Measurements from ENCODE around the gene L3MBTL3. TPM values are rescaled to one million over a fixed set of nuclear protein-coding genes. Genes with fewer than 3 reads are reported as not detected.

The L3MBTL3 gene
- polyA plus RNA-seq, 1 experiment: 23.2 TPM

- TF ChIP-seq CTCF (IDR thresholded peaks at IDR 0.05; ENCODE audit: low read depth, low read length): no peak
- Histone ChIP-seq H3K27me3 (ENCODE audit: control insufficient read depth, insufficient read depth, low read length) (no peaks in the 10 kb centered on the region), H3K4me3 (ENCODE audit: low read depth, low read length) (no peak overlapping the region), H3K27ac (ENCODE audit: low read depth, low read length) (no peak overlapping the region), H3K9me3 (ENCODE audit: control insufficient read depth, insufficient read depth, low read length) (peaks cover 5% of the 10 kb centered on the region; the same call in 1 of the 2 replicates)
- no peak for DNase-seq (ENCODE audit: low read depth, low spot score)
- POLR2A ChIA-PET: interaction anchor here (0.7 kb wide), 1 partner anchor 124 kb away, joined by 3 read pairs; no protein-coding TSS in a partner anchor
- CTCF ChIA-PET: interaction anchor here (1.2 kb wide), 1 partner anchor 9 kb away, joined by 5 read pairs; no protein-coding TSS in a partner anchor
Measured at GRCh38 chr6:130158056-130158455, 139.7 kb downstream of the L3MBTL3 start.

DNA sequence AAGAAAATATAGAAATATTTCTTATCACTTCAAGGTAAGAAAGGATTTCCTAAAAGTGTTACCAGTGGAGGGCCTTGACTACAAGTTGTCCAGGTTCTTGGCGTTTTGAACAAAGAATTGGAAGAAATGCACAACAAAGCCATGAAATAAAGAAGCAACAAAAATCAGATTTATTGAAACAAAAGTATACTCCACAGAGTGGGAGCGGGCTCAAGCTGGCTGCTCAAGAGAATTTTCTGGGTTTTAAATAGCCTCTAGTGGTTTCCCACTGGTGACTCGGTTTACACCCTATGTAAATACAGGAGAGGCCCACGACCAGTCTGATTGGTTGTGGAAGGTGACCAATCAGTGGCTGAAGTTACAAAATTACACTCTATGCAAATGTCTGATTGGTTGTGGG, 140.2 kb downstream of the L3MBTL3 start:
- Histone ChIP-seq H3K27me3 (ENCODE audit: control insufficient read depth, insufficient read depth, low read length) (no peaks in the 10 kb centered on the region), H3K27ac (ENCODE audit: low read depth, low read length) (no peak overlapping the region), H3K9me3 (ENCODE audit: control insufficient read depth, insufficient read depth, low read length) (peaks cover 5% of the 10 kb centered on the region; the same call in 1 of the 2 replicates), H3K4me3 (ENCODE audit: low read depth, low read length) (no peak overlapping the region)
- TF ChIP-seq CTCF (IDR thresholded peaks at IDR 0.05; ENCODE audit: low read depth, low read length): no peak
- CTCF ChIA-PET: interaction anchor here (1.2 kb wide), 1 partner anchor 10 kb away, joined by 5 read pairs; no protein-coding TSS in a partner anchor
- POLR2A ChIA-PET: interaction anchor here (0.7 kb wide), 1 partner anchor 124 kb away, joined by 3 read pairs; no protein-coding TSS in a partner anchor
- no peak for DNase-seq (ENCODE audit: low read depth, low spot score)

DNA sequence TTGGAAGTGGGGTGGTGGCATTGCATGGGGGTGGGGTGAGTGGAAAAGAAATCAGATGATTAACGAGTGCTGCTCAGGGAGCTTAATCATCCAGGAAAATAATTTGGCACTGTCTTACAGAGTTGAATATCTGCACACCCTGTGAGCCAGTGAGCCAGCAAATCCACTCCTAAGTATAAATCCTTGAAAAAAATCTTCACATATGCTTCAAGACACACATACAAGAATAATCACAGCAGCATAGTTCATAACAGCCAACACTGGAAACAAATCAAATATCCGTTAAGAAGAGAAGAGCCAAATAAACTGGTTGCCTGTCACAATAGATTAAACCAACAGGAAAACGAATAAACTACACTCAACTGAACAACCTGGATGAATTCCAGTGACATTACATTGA, 141.6 kb downstream of the L3MBTL3 start:
- no peak for TF ChIP-seq CTCF (IDR thresholded peaks at IDR 0.05; ENCODE audit: low read depth, low read length)
- Histone ChIP-seq H3K4me3 (ENCODE audit: low read depth, low read length) (no peak overlapping the region), H3K27me3 (ENCODE audit: control insufficient read depth, insufficient read depth, low read length) (no peaks in the 10 kb centered on the region), H3K9me3 (ENCODE audit: control insufficient read depth, insufficient read depth, low read length) (peaks cover 5% of the 10 kb centered on the region; the same call in 1 of the 2 replicates), H3K27ac (ENCODE audit: low read depth, low read length) (no peak overlapping the region)
- ChIA-PET POLR2A (no interaction called here), CTCF (no interaction called here)
- no peak for DNase-seq (ENCODE audit: low read depth, low spot score)

DNA sequence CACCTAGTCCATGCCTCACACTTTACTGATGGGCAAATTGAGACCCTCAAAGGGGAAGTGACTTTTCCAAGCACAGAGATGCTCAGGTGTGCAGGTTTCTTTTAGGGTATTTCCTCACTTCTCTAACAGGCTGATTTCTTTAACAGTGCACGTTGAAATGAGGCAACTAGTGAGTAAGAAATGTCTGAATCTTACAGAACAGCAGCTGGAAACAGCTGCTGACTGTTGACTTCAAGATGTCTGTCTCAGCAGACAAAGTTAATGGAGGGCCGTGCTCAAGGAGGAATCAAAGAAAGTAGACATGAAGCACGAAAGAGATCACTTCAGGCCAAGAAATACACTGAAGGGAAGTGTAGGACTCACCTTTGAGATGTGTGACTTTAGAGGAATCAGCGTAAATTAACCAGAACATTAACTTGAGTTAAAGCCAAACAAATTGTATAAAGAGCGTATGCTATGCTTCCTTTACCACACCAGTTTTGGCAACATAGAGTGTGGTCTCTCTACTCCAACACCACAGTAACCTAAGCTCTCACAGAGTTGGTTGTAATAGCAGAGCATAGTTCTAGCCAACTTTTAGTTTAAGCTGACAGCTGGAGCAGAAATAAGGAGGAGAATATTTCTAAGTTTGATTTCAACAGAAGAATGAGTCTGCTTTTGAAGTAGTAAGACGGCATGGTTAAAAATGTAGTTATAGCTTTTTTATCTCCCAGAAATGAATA, 143.5 kb downstream of the L3MBTL3 start:
- no peaks in the 10 kb centered on the region for H3K27me3 ChIP-seq (ENCODE audit: control insufficient read depth, insufficient read depth, low read length)
- DNase-seq (ENCODE audit: low read depth, low spot score): peak; percentile 65
- TF ChIP-seq CTCF (IDR thresholded peaks at IDR 0.05; ENCODE audit: low read depth, low read length): no peak
- peaks cover 5% of the 10 kb centered on the region; the same call in 1 of the 2 replicates for H3K9me3 ChIP-seq (ENCODE audit: control insufficient read depth, insufficient read depth, low read length)
- POLR2A ChIA-PET: interaction anchor here (0.7 to 1.3 kb wide), 3 partner anchors 8 to 26 kb away, joined by 3 to 4 read pairs (median 3); no protein-coding TSS in a partner anchor
- CTCF ChIA-PET: no interaction called here
- H3K27ac ChIP-seq (ENCODE audit: low read depth, low read length): peak overlapping the region; percentile 53
- H3K4me3 ChIP-seq (ENCODE audit: low read depth, low read length): no peak overlapping the region

DNA sequence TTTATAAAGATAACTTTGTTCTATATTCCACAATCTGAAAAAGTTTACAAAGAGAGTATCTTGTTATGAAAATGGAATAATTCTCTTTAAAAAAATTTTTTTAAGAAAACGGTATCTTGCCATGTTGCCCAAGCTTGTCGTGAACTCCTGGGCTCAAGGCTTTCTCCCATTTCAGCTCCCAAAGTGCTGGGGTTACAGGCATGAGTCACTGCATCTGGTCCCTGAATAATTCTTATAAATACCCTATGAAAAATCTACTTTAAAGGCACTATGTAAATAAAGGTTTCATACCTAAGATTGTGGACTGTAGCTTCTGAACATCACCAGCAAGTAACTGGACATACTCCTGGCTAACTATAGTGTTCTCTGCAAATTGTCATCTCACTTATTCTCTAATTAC, 144.0 kb downstream of the L3MBTL3 start:
- no peak for DNase-seq (ENCODE audit: low read depth, low spot score)
- POLR2A ChIA-PET: interaction anchor here (0.7 to 1.3 kb wide), 2 partner anchors 9 to 26 kb away, joined by 3 to 4 read pairs; no protein-coding TSS in a partner anchor
- CTCF ChIA-PET: no interaction called here

More for the DNA sequence above, 144.0 kb downstream of the L3MBTL3 start:
- Histone ChIP-seq H3K9me3 (ENCODE audit: control insufficient read depth, insufficient read depth, low read length) (peaks cover 5% of the 10 kb centered on the region; the same call in 1 of the 2 replicates), H3K4me3 (ENCODE audit: low read depth, low read length) (no peak overlapping the region), H3K27ac (ENCODE audit: low read depth, low read length) (no peak overlapping the region), H3K27me3 (ENCODE audit: control insufficient read depth, insufficient read depth, low read length) (no peaks in the 10 kb centered on the region)
- no peak for TF ChIP-seq CTCF (IDR thresholded peaks at IDR 0.05; ENCODE audit: low read depth, low read length)

All from AG04450 (cell line).